Panc1 (cell line): ENCODE measurements around the gene STX1A. TPM values are rescaled to one million over a fixed set of nuclear protein-coding genes. Genes with fewer than 3 reads are reported as not detected.

ENCODE experiments used
- ATAC-seq: fragments of 200-7000 bp; cut with Tn5 transposase; 2 replicates; pipeline ENCODE4 v1.9.1; 2020; ENCODE audit warnings: mild to moderate bottlenecking, moderate library complexity
- BruUV-seq: library from RNA; stranded (reverse); fragments of 400-500 nt; replicated peaks from 2 replicates; lab custom pipeline; 2021; lab: Mats Ljungman, UMichigan
- CTCF ChIA-PET: fragments of 300-600 bp; sonication (Branson Sonifier 250); formaldehyde crosslinking; loops from one replicate; lab custom pipeline; 2022; ENCODE audit warnings: antibody characterized with exemption; lab: Charles Lee
- POLR2A ChIA-PET: fragments of 300-600 bp; sonication (Branson Sonifier 250); formaldehyde crosslinking; loops from one replicate; lab custom pipeline; 2022; ENCODE audit warnings: antibody characterized with exemption; lab: Charles Lee
- DNase-seq: peaks from one replicate; pipeline ENCODE4 v3.0.0-alpha.2; 2010; ENCODE audit warnings: low read depth, low spot score
- H3K27ac ChIP-seq: 2 replicates; pipeline ENCODE4 v1.5.1; 2011; ENCODE audit warnings: mild to moderate bottlenecking, low read length, inconsistent platforms
- H3K27me3 ChIP-seq: fragments of 200-500 bp; sonication (Bioruptor generic); 2 replicates; pipeline ENCODE4 v1.6.0; 2014; ENCODE audit warnings: low read length, inconsistent platforms; ENCODE audit not compliant: control insufficient read depth, insufficient read depth
- H3K36me3 ChIP-seq: fragments of 200-500 bp; sonication (Bioruptor generic); 2 replicates; pipeline ENCODE4 v1.5.1; 2014; ENCODE audit warnings: inconsistent platforms, mild to moderate bottlenecking, low read length, moderate library complexity; ENCODE audit not compliant: control insufficient read depth, insufficient read depth
- H3K4me1 ChIP-seq: 2 replicates; pipeline ENCODE4 v1.5.1; 2011; ENCODE audit warnings: inconsistent platforms, mild to moderate bottlenecking, low read length, moderate library complexity; ENCODE audit not compliant: control insufficient read depth, insufficient read depth
- H3K4me3 ChIP-seq, 2 experiments: 2 replicates each; pipeline ENCODE4 v1.5.1; 2011 to 2012; ENCODE audit warnings: low read depth in 2 of 2, low read length in 2 of 2, mild to moderate bottlenecking in 2 of 2, inconsistent platforms in 1 of 2, moderate library complexity in 1 of 2
- H3K9me3 ChIP-seq: fragments of 200-500 bp; sonication (Bioruptor generic); 2 replicates; pipeline ENCODE4 v1.5.1; 2014; ENCODE audit warnings: low read depth, mild to moderate bottlenecking, inconsistent platforms, low read length, moderate library complexity; ENCODE audit not compliant: control insufficient read depth, insufficient read depth
- CTCF ChIP-seq: fragments of 450-650 bp; IDR thresholded peaks from 2 replicates; pipeline ENCODE4 v1.5.1; 2017; ENCODE audit warnings: mild to moderate bottlenecking
- POLR2AphosphoS5 ChIP-seq: IDR thresholded peaks from 2 replicates; pipeline ENCODE4 v1.6.1; 2012; ENCODE audit warnings: mild to moderate bottlenecking, low read depth, low read length, moderate library complexity
- SIN3A ChIP-seq: IDR thresholded peaks from 2 replicates; pipeline ENCODE4 v1.6.1; 2012; ENCODE audit warnings: low read depth, mild to moderate bottlenecking, low read length, moderate library complexity, borderline replicate concordance; ENCODE audit not compliant: insufficient read depth
- TCF7L2 ChIP-seq: IDR thresholded peaks from 2 replicates; pipeline ENCODE4 v1.6.1; 2011; ENCODE audit warnings: mild to moderate bottlenecking, low read depth, low read length, inconsistent platforms
- in situ Hi-C: cut with HindIII; loops from 2 replicates; pipeline ENCODE4 v1.10.0; 2016; ENCODE audit warnings: low sequenced_read_pairs, low pct_unique_long_range_greater_than_20kb
- intact Hi-C: fragments of 100-400 bp; cut with micrococcal nuclease; formaldehyde crosslinking; loops from one replicate; pipeline ENCODE4 v1.10.0; 2022; ENCODE audit not compliant: unreplicated experiment
- total RNA-seq: library from RNA; stranded (reverse); gene quantifications from one replicate; pipeline ENCODE4 v1.2.1, GENCODE V29; 2021; ENCODE audit not compliant: unreplicated experiment
- TF ChIP-seq, protein P1 (sequence below), 2 experiments: IDR thresholded peaks; 2 replicates each; pipeline ENCODE4 v1.6.1; 2011 to 2012; ENCODE audit warnings: low read depth in 2 of 2, control low read depth in 1 of 2, low read length in 1 of 2, mild to moderate bottlenecking in 1 of 2, moderate library complexity in 1 of 2; ENCODE audit not compliant: insufficient read depth in 1 of 2

Gene STX1A
- total RNA-seq, 1 experiment from 2014 or later, result 80.9 TPM

- Histone ChIP-seq H3K27ac (no peak overlapping the region), H3K9me3 (no peaks in the 10 kb centered on the region), H3K36me3 (no peaks in the 10 kb centered on the region), H3K4me3 (no peak overlapping the region), H3K27me3 (no peaks in the 10 kb centered on the region), H3K4me1 (peaks cover 4% of the 10 kb centered on the region; the same call in 1 of the 2 replicates)
- POLR2A ChIA-PET, result no interaction called here
- ATAC-seq, result no peak
- no peak for DNase-seq
- no TSS peak for BruUV-seq
- in situ Hi-C loops, result no loop called here
- TF ChIP-seq POLR2AphosphoS5 (no peak), SIN3A (no peak), TCF7L2 (no peak), CTCF (no peak)
- TF ChIP-seq, protein P1, sequence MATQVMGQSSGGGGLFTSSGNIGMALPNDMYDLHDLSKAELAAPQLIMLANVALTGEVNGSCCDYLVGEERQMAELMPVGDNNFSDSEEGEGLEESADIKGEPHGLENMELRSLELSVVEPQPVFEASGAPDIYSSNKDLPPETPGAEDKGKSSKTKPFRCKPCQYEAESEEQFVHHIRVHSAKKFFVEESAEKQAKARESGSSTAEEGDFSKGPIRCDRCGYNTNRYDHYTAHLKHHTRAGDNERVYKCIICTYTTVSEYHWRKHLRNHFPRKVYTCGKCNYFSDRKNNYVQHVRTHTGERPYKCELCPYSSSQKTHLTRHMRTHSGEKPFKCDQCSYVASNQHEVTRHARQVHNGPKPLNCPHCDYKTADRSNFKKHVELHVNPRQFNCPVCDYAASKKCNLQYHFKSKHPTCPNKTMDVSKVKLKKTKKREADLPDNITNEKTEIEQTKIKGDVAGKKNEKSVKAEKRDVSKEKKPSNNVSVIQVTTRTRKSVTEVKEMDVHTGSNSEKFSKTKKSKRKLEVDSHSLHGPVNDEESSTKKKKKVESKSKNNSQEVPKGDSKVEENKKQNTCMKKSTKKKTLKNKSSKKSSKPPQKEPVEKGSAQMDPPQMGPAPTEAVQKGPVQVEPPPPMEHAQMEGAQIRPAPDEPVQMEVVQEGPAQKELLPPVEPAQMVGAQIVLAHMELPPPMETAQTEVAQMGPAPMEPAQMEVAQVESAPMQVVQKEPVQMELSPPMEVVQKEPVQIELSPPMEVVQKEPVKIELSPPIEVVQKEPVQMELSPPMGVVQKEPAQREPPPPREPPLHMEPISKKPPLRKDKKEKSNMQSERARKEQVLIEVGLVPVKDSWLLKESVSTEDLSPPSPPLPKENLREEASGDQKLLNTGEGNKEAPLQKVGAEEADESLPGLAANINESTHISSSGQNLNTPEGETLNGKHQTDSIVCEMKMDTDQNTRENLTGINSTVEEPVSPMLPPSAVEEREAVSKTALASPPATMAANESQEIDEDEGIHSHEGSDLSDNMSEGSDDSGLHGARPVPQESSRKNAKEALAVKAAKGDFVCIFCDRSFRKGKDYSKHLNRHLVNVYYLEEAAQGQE (IDR thresholded peaks at IDR 0.05; ENCODE audit: insufficient read depth in 1 of 2, low read depth in 2 of 2, low read length in 1 of 2), result no peak
- CTCF ChIA-PET, result no interaction called here
- intact Hi-C loops, result no loop called here
These were observed 48.2 kb downstream of the STX1A start for GRCh38 chr7:73671322-73671661.

DNA sequence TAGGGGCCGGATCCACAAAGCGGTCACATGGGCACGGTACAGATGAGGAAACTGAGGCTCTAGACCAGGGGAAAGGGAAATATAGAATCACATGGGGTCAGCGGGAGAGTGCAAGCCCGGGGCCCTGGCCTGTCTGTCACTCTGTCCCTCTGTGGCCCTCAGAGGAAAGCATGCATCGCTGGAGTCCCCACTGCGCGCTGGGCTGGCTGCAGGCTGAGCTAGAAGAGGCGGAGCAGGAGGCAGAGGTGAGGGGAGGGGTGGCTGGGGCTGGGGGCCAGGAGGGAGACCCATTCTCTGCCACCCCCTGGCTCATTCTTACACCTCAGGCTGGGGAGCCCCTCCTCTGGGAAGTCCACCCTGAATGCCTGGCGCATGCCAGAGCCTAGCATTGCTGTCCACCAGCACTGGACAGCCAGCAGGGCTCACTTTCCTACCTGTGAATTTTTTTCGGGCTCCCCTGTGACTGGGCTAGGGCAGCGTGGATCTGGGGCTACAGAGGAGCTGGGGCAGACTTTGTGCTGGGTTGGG is 49.5 kb downstream of the STX1A start:
- H3K4me3 ChIP-seq, result no peak overlapping the region
- ChIA-PET POLR2A (no interaction called here), CTCF (interaction anchor here (1.1 kb wide), 1 partner anchor 57 kb away, joined by 3 read pairs; no protein-coding TSS in a partner anchor)
- in situ Hi-C loops (no loop called here), intact Hi-C loops (loop anchor here (5.0 kb wide), 1 partner anchor 63 kb away; no protein-coding TSS in a partner anchor)
- TF ChIP-seq TCF7L2, result no peak
- TF ChIP-seq, protein P1 (IDR thresholded peaks at IDR 0.05; ENCODE audit: insufficient read depth in 1 of 2, low read depth in 2 of 2, low read length in 1 of 2), result no peak
- no peak for TF ChIP-seq CTCF
- TF ChIP-seq SIN3A, result no peak
- TF ChIP-seq POLR2AphosphoS5, result no peak
- H3K4me1 ChIP-seq, result peaks cover 8% of the 10 kb centered on the region
- no peaks in the 10 kb centered on the region for H3K36me3 ChIP-seq
- H3K27me3 ChIP-seq, result no peaks in the 10 kb centered on the region
- no peak for DNase-seq
- H3K27ac ChIP-seq, result no peak overlapping the region
- no peaks in the 10 kb centered on the region for H3K9me3 ChIP-seq
- no peak for ATAC-seq
- no TSS peak for BruUV-seq
